Endodermal cell (in vitro differentiated cells): ENCODE measurements around the gene NBAS. TPM values are rescaled to one million over a fixed set of nuclear protein-coding genes. Genes with fewer than 3 reads are reported as not detected.

Experiments used
- DNase-seq: peaks from one replicate; pipeline ENCODE4 v3.0.0-alpha.2; 2017
- H3K27ac ChIP-seq: 2 replicates; pipeline ENCODE4 v1.5.1; 2013; ENCODE audit warnings: mild to moderate bottlenecking, low read depth, low read length, moderate library complexity
- H3K27me3 ChIP-seq: 2 replicates; pipeline ENCODE4 v1.6.1; 2013; ENCODE audit warnings: mild to moderate bottlenecking, low read length, moderate library complexity; ENCODE audit not compliant: insufficient read depth, control insufficient read depth, poor library complexity, severe bottlenecking
- H3K36me3 ChIP-seq: 2 replicates; pipeline ENCODE4 v1.7.0; 2013; ENCODE audit warnings: mild to moderate bottlenecking, low read length, moderate library complexity; ENCODE audit not compliant: control insufficient read depth, insufficient read depth
- H3K4me1 ChIP-seq: one replicate; pipeline ENCODE4 v1.7.0; 2013; ENCODE audit warnings: low read length; ENCODE audit not compliant: control insufficient read depth, insufficient read depth
- H3K4me3 ChIP-seq: 2 replicates; pipeline ENCODE4 v1.5.1; 2013; ENCODE audit warnings: mild to moderate bottlenecking, low read length, moderate library complexity
- H3K9ac ChIP-seq: 2 replicates; pipeline ENCODE4 v1.6.1; 2013; ENCODE audit warnings: mild to moderate bottlenecking, low read length, moderate library complexity; ENCODE audit not compliant: poor library complexity, severe bottlenecking; ENCODE audit errors: extremely low read depth
- H3K9me3 ChIP-seq: 2 replicates; pipeline ENCODE4 v1.6.1; 2013; ENCODE audit warnings: mild to moderate bottlenecking, low read length, moderate library complexity; ENCODE audit not compliant: control insufficient read depth
- H3K27ac Mint-ChIP-seq: 2 replicates; pipeline ENCODE4 v1.8.0; 2020; ENCODE audit warnings: mixed read lengths
- H3K27me3 Mint-ChIP-seq: 2 replicates; pipeline ENCODE4 v1.8.0; 2021; ENCODE audit warnings: mild to moderate bottlenecking, mixed read lengths; ENCODE audit not compliant: insufficient read depth
- H3K36me3 Mint-ChIP-seq: 2 replicates; pipeline ENCODE4 v1.8.0; 2020; ENCODE audit warnings: low read depth, mixed read lengths
- H3K4me1 Mint-ChIP-seq: 2 replicates; pipeline ENCODE4 v1.8.0; 2020; ENCODE audit warnings: mixed read lengths
- H3K4me3 Mint-ChIP-seq: 2 replicates; pipeline ENCODE4 v1.8.0; 2020; ENCODE audit warnings: mild to moderate bottlenecking, moderate library complexity, mixed read lengths
- H3K9me3 Mint-ChIP-seq: 2 replicates; pipeline ENCODE4 v1.8.0; 2020; ENCODE audit warnings: mild to moderate bottlenecking, mixed read lengths
- CTCF ChIP-seq: fragments of 200-600 bp; sonication (generic); conservative IDR thresholded peaks from 2 replicates; pipeline ENCODE4 v1.5.0; 2021; ENCODE audit warnings: antibody characterized with exemption, mild to moderate bottlenecking
- WGBS, 2 experiments: methylation state at CpG; one replicate each; pipeline versions ENCODE4 v1.1.5 to v1.1.7; 2013; ENCODE audit warnings: missing lambda C conversion rate in 2 of 2, mixed read lengths in 1 of 2; ENCODE audit not compliant: insufficient coverage in 1 of 2, insufficient read length in 1 of 2; 5-methylcytosine and 5-hydroxymethylcytosine counted together
- total RNA-seq, 2 donors: library from RNA; stranded (reverse); fragmentation: NEBNext Ultra II Directional in 1 of 2; extraction: Animal tissue kit (Norgen Biotek cat#: 25700) in 1 of 2; gene quantifications; 2 replicates in 1 of 2; 3 replicates in 1 of 2; pipeline ENCODE4 v1.2.1, GENCODE V29; 2021

The NBAS gene
- total RNA-seq, 2 donors from 2014 or later, result 47.4 to 54.7 TPM

GRCh38 chr2:15281681-15282080 is 279.5 kb downstream of the NBAS start:
- TF ChIP-seq CTCF, result no peak
- Histone ChIP-seq H3K27me3 (no peaks in the 10 kb centered on the region), H3K9me3 (no peaks in the 10 kb centered on the region), H3K4me3 (no peak overlapping the region), H3K9ac (no peak overlapping the region), H3K4me1 (no peaks in the 10 kb centered on the region), H3K27ac (no peak overlapping the region), H3K36me3 (peaks cover 6% of the 10 kb centered on the region)
- Mint-ChIP-seq H3K27ac (no peak overlapping the region), H3K4me1 (no peaks in the 10 kb centered on the region), H3K9me3 (no peaks in the 10 kb centered on the region), H3K27me3 (no peaks in the 10 kb centered on the region), H3K36me3 (peaks cover 21% of the 10 kb centered on the region), H3K4me3 (no peak overlapping the region)
- WGBS, 2 experiments, result 90% methylated on average over 2 of the region's 2 CpGs; no CpG with 5 or more reads in 1 of the 2 experiments
- no peak for DNase-seq

GRCh38 chr2:15279201-15279876 is 281.8 kb downstream of the NBAS start:
- Histone ChIP-seq H3K4me1 (no peaks in the 10 kb centered on the region), H3K27me3 (no peaks in the 10 kb centered on the region), H3K9ac (no peak overlapping the region), H3K9me3 (no peaks in the 10 kb centered on the region), H3K27ac (no peak overlapping the region), H3K36me3 (peaks cover 4% of the 10 kb centered on the region), H3K4me3 (no peak overlapping the region)
- H3K4me1 Mint-ChIP-seq, result no peaks in the 10 kb centered on the region
- WGBS, 2 experiments, result 92 to 100% methylated on average over 2 of the region's 2 CpGs
- H3K4me3 Mint-ChIP-seq, result no peak overlapping the region
- no peak overlapping the region for H3K27ac Mint-ChIP-seq
- no peak for TF ChIP-seq CTCF
- peaks cover 22% of the 10 kb centered on the region for H3K36me3 Mint-ChIP-seq
- H3K9me3 Mint-ChIP-seq, result no peaks in the 10 kb centered on the region
- no peaks in the 10 kb centered on the region for H3K27me3 Mint-ChIP-seq
- DNase-seq, result no peak

GRCh38 chr2:15278296-15278695 is 282.8 kb downstream of the NBAS start:
- Mint-ChIP-seq H3K9me3 (no peaks in the 10 kb centered on the region), H3K4me1 (no peaks in the 10 kb centered on the region)

More at GRCh38 chr2:15278296-15278695, 282.8 kb downstream of the NBAS start:
- no peak overlapping the region for H3K4me3 Mint-ChIP-seq
- Histone ChIP-seq H3K4me1 (no peaks in the 10 kb centered on the region), H3K27me3 (no peaks in the 10 kb centered on the region), H3K36me3 (peaks cover 4% of the 10 kb centered on the region), H3K4me3 (no peak overlapping the region), H3K27ac (no peak overlapping the region), H3K9me3 (no peaks in the 10 kb centered on the region), H3K9ac (no peak overlapping the region)
- peaks cover 22% of the 10 kb centered on the region for H3K36me3 Mint-ChIP-seq
- no peak for DNase-seq
- no peak overlapping the region for H3K27ac Mint-ChIP-seq
- no peak for TF ChIP-seq CTCF
- 95 to 100% methylated on average over 2 to 3 of the region's 3 CpGs for WGBS, 2 experiments
- H3K27me3 Mint-ChIP-seq, result no peaks in the 10 kb centered on the region
